Activated CD8-positive, alpha-beta memory T cell treated with anti-CD3 and anti-CD28 coated beads, Interleukin-2, amount 50 U/mL, for 24 hours (primary cell): ENCODE measurements around the gene SAMD3.
"Not testable (repeated sequence)": the region's sequence is repeated elsewhere in the genome, so short reads cannot be mapped to it uniquely, and the experiment has no call there.

Experiments
- DNase-seq: peaks from one replicate; pipeline ENCODE4 v3.0.0-alpha.2; 2020; ENCODE audit errors: extremely low read depth

Gene SAMD3

GRCh38 chr6:130211691-130212090 lies 11.1 kb downstream of the SAMD3 start:
- DNase-seq = no peak

GRCh38 chr6:130207979-130208649 lies 14.6 kb downstream of the SAMD3 start:
- no peak for DNase-seq

GRCh38 chr6:130206479-130206878 lies 16.3 kb downstream of the SAMD3 start:
- no peak for DNase-seq

- no peak for DNase-seq
Observed at GRCh38 chr6:130204322-130204721, 18.4 kb downstream of the SAMD3 start.

GRCh38 chr6:130203370-130203769 lies 19.4 kb downstream of the SAMD3 start:
- DNase-seq = no peak

- DNase-seq = no peak
Observed at GRCh38 chr6:130202782-130203181, 20.0 kb downstream of the SAMD3 start.

- no peak for DNase-seq
Observed at GRCh38 chr6:130200020-130200419, 22.7 kb downstream of the SAMD3 start.

- no peak for DNase-seq
Observed at GRCh38 chr6:130198483-130199035, 24.2 kb downstream of the SAMD3 start.

GRCh38 chr6:130197816-130198482 lies 24.8 kb downstream of the SAMD3 start:
- DNase-seq = not testable (repeated sequence)

GRCh38 chr6:130194434-130194833 lies 28.3 kb downstream of the SAMD3 start:
- DNase-seq = not testable (repeated sequence)

- no peak for DNase-seq
Observed at GRCh38 chr6:130190701-130191690, 31.8 kb downstream of the SAMD3 start.

GRCh38 chr6:130189531-130190397 lies 33.0 kb downstream of the SAMD3 start:
- DNase-seq = no peak

- DNase-seq = no peak
Observed at GRCh38 chr6:130188207-130188899, 34.4 kb downstream of the SAMD3 start.

- no peak for DNase-seq
Observed at GRCh38 chr6:130187335-130188206, 35.2 kb downstream of the SAMD3 start.

- no peak for DNase-seq
Observed at GRCh38 chr6:130185658-130186057, 37.1 kb downstream of the SAMD3 start.

- DNase-seq = no peak
Observed at GRCh38 chr6:130183271-130184222, 39.2 kb downstream of the SAMD3 start.

GRCh38 chr6:130182466-130182865 lies 40.3 kb downstream of the SAMD3 start:
- DNase-seq = no peak

GRCh38 chr6:130178692-130179091 lies 44.1 kb downstream of the SAMD3 start:
- DNase-seq = no peak
